Neutrophil (primary cell): ENCODE results near the gene PHLDB1.

Experiments
- H3K27ac ChIP-seq: fragments of 200-600 bp; sonication (generic); 2 replicates; pipeline ENCODE4 v1.5.1; 2016; ENCODE audit warnings: mild to moderate bottlenecking, moderate library complexity
- H3K27me3 ChIP-seq: fragments of 200-600 bp; sonication (generic); 2 replicates; pipeline ENCODE4 v1.6.0; 2016; ENCODE audit warnings: mild to moderate bottlenecking
- H3K36me3 ChIP-seq: fragments of 200-600 bp; sonication (generic); 2 replicates; pipeline ENCODE4 v1.5.1; 2017
- H3K4me1 ChIP-seq, 2 experiments: fragments of 200-600 bp in 1 of 2; sonication (generic) in 1 of 2; 1 replicate in 1 of 2; 2 replicates in 1 of 2; pipeline versions ENCODE4 v1.5.1 to v1.6.1; 2013 to 2016; ENCODE audit warnings: low read depth in 1 of 2, low read length in 1 of 2, mild to moderate bottlenecking in 1 of 2, moderate library complexity in 1 of 2; ENCODE audit not compliant: control insufficient read depth in 1 of 2, insufficient read depth in 1 of 2
- H3K4me3 ChIP-seq, 2 experiments: fragments of 200-600 bp in 1 of 2; sonication (generic) in 1 of 2; 1 replicate in 1 of 2; 2 replicates in 1 of 2; pipeline ENCODE4 v1.5.1; 2013 to 2016; ENCODE audit warnings: low read depth in 1 of 2, low read length in 1 of 2, mild to moderate bottlenecking in 1 of 2, moderate library complexity in 1 of 2
- H3K9me3 ChIP-seq: fragments of 200-600 bp; sonication (generic); 2 replicates; pipeline ENCODE4 v1.5.1; 2016
- TF ChIP-seq, protein P1 (sequence below): fragments of 200-600 bp; sonication (generic); IDR thresholded peaks from 2 replicates; pipeline ENCODE4 v1.5.1; 2016; ENCODE audit warnings: antibody characterized with exemption

PHLDB1 gene

GRCh38 chr11:118653684-118654390 is 46.4 kb downstream of the PHLDB1 start:
- Histone ChIP-seq H3K27ac (no peak overlapping the region), H3K36me3 (no peaks in the 10 kb centered on the region)

GRCh38 chr11:118655486-118656190 is 48.2 kb downstream of the PHLDB1 start:
- Histone ChIP-seq H3K27me3 (peaks cover 15% of the 10 kb centered on the region), H3K4me3 (no peak overlapping the region), H3K36me3 (no peaks in the 10 kb centered on the region), H3K4me1 (no peaks in the 10 kb centered on the region), H3K27ac (no peak overlapping the region), H3K9me3 (no peaks in the 10 kb centered on the region)
- TF ChIP-seq, protein P1, sequence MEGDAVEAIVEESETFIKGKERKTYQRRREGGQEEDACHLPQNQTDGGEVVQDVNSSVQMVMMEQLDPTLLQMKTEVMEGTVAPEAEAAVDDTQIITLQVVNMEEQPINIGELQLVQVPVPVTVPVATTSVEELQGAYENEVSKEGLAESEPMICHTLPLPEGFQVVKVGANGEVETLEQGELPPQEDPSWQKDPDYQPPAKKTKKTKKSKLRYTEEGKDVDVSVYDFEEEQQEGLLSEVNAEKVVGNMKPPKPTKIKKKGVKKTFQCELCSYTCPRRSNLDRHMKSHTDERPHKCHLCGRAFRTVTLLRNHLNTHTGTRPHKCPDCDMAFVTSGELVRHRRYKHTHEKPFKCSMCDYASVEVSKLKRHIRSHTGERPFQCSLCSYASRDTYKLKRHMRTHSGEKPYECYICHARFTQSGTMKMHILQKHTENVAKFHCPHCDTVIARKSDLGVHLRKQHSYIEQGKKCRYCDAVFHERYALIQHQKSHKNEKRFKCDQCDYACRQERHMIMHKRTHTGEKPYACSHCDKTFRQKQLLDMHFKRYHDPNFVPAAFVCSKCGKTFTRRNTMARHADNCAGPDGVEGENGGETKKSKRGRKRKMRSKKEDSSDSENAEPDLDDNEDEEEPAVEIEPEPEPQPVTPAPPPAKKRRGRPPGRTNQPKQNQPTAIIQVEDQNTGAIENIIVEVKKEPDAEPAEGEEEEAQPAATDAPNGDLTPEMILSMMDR = no peak

More at GRCh38 chr11:118653684-118654390, 46.4 kb downstream of the PHLDB1 start:
- H3K9me3 ChIP-seq = no peaks in the 10 kb centered on the region
- no peak overlapping the region for H3K4me3 ChIP-seq
- H3K4me1 ChIP-seq = no peaks in the 10 kb centered on the region
- TF ChIP-seq, protein P1 = no peak
- H3K27me3 ChIP-seq = no peaks in the 10 kb centered on the region

- no peaks in the 10 kb centered on the region for H3K9me3 ChIP-seq
- H3K4me3 ChIP-seq = no peak overlapping the region
- no peak overlapping the region for H3K27ac ChIP-seq
- peaks cover 15% of the 10 kb centered on the region for H3K27me3 ChIP-seq
- no peaks in the 10 kb centered on the region for H3K36me3 ChIP-seq
- H3K4me1 ChIP-seq = no peaks in the 10 kb centered on the region
- TF ChIP-seq, protein P1 = no peak
These were observed 49.2 kb downstream of the PHLDB1 start for GRCh38 chr11:118656563-118657165.

DNA sequence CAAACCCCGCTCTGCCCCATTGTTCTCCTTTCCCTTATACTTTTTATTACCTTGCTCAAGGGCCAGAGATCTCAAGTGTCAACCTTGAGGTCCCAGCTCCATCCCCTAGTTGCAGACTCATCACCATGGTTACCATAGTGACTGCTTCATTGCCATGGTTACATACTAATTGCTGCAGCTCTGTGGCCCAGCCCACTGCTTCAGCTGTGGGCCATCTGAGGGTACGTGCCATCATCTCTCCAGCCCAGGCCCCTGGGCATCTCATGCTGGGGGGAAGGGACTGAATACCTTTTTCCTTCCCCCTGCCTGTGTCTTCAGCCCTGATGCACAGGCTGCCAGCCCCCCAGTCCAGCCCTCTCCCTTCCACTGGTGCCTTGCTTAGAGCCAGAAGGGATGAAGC is 49.8 kb downstream of the PHLDB1 start:
- TF ChIP-seq, protein P1 = no peak
- no peak overlapping the region for H3K27ac ChIP-seq
- no peaks in the 10 kb centered on the region for H3K36me3 ChIP-seq

GRCh38 chr11:118657709-118658428 is 50.5 kb downstream of the PHLDB1 start:
- H3K4me1 ChIP-seq = no peaks in the 10 kb centered on the region
- no peak overlapping the region for H3K4me3 ChIP-seq
- H3K36me3 ChIP-seq = no peaks in the 10 kb centered on the region
- no peak overlapping the region for H3K27ac ChIP-seq
- peaks cover 15% of the 10 kb centered on the region for H3K27me3 ChIP-seq
- TF ChIP-seq, protein P1 = no peak
- H3K9me3 ChIP-seq = no peaks in the 10 kb centered on the region

More for the DNA sequence above, 49.8 kb downstream of the PHLDB1 start:
- peaks cover 15% of the 10 kb centered on the region for H3K27me3 ChIP-seq
- H3K4me1 ChIP-seq = no peaks in the 10 kb centered on the region
- no peak overlapping the region for H3K4me3 ChIP-seq
- H3K9me3 ChIP-seq = no peaks in the 10 kb centered on the region
